Body of pancreas (tissue), 4 donors: ENCODE data around the gene HOXD12. TPM values are rescaled to one million over a fixed set of nuclear protein-coding genes. Genes with fewer than 3 reads are reported as not detected.

Experiments
- ATAC-seq: fragments of 150-250 bp; one replicate; pipeline ENCODE4 v1.9.1; 2016
- DNase-seq, 4 donors: peaks; one replicate each; pipeline ENCODE4 v3.0.0-alpha.2; 2019
- H3K27ac ChIP-seq, 4 donors: fragments of 200-600 bp; sonication (generic); 1 replicate in 3 of 4; 2 replicates in 1 of 4; pipeline versions ENCODE4 v1.5.1 to v1.6.1; 2016 to 2019; ENCODE audit warnings: mild to moderate bottlenecking in 1 of 4, mixed read lengths in 1 of 4, moderate library complexity in 1 of 4
- H3K27me3 ChIP-seq, 2 donors: fragments of 200-600 bp; sonication (generic); one replicate each; pipeline ENCODE4 v1.6.0; 2016; ENCODE audit warnings: mild to moderate bottlenecking in 1 of 2
- H3K36me3 ChIP-seq, 2 donors: fragments of 200-600 bp; sonication (generic); replicated peaks in 1 of 2; 2 replicates each; pipeline ENCODE4 v1.5.1; 2016; ENCODE audit warnings: low read depth in 2 of 2; ENCODE audit not compliant: insufficient read depth in 1 of 2
- H3K4me1 ChIP-seq: fragments of 200-600 bp; sonication (generic); one replicate; pipeline ENCODE4 v1.6.0; 2016
- H3K4me3 ChIP-seq, 2 donors: fragments of 200-600 bp; sonication (generic); 1 replicate in 1 of 2; 2 replicates in 1 of 2; pipeline ENCODE4 v1.5.1; 2016 to 2019
- H3K9me3 ChIP-seq, 3 donors: fragments of 200-600 bp; sonication (generic); 1 replicate in 2 of 3; 2 replicates in 1 of 3; pipeline ENCODE4 v1.5.1; 2016
- CTCF ChIP-seq, 7 experiments: fragments of 450-650 bp in 4 of 7; fragments of 200-600 bp in 3 of 7; sonication (generic) in 3 of 7; IDR thresholded peaks; one replicate each; pipeline ENCODE4 v1.5.1; 2016 to 2019; ENCODE audit warnings: antibody characterized with exemption in 7 of 7
- POLR2A ChIP-seq, 3 donors: fragments of 450-650 bp; IDR thresholded peaks; one replicate each; pipeline ENCODE4 v1.6.1; 2016; ENCODE audit warnings: antibody characterized with exemption in 3 of 3, mild to moderate bottlenecking in 2 of 3
- WGBS, 2 donors: methylation state at CpG; one replicate each; pipeline ENCODE4 v1.1.5; 2017; 5-methylcytosine and 5-hydroxymethylcytosine counted together
- intact Hi-C: fragments of 100-400 bp; cut with DNase I; formaldehyde crosslinking; loops from one replicate; pipeline ENCODE4 v1.15.1; 2023
- total RNA-seq, 2 donors: library from RNA; depleted of rRNA; stranded (reverse); fragments of >200 nt; gene quantifications; one replicate each; pipeline ENCODE4 v1.1.0, GENCODE V29; 2016

HOXD12 gene
- total RNA-seq, 2 donors from 2014 or later: not detected

GRCh38 chr2:176123411-176124109 lies 24.0 kb downstream of the HOXD12 start:
- Histone ChIP-seq H3K36me3 (no peaks in the 10 kb centered on the region), H3K9me3 (no peaks in the 10 kb centered on the region), H3K4me3 (no peak overlapping the region), H3K27me3 (peaks cover 0 to 59% of the 10 kb centered on the region in 2 donors), H3K4me1 (peaks cover 14% of the 10 kb centered on the region), H3K27ac (no peak overlapping the region)
- intact Hi-C loops: loop anchor here (10.0 kb wide), 1 partner anchor 691 kb away; no protein-coding TSS in a partner anchor
- TF ChIP-seq CTCF (IDR thresholded peaks at IDR 0.05) (no peak), POLR2A (IDR thresholded peaks at IDR 0.05) (no peak)
- DNase-seq (no peak), ATAC-seq (no peak)
- WGBS, 2 donors: 5 to 9% methylated on average over 37 to 40 of the region's 40 CpGs

GRCh38 chr2:176124110-176124946 lies 24.7 kb downstream of the HOXD12 start:
- ATAC-seq (no peak), DNase-seq (no peak)
- Histone ChIP-seq H3K27me3 (peaks cover 0 to 66% of the 10 kb centered on the region in 2 donors), H3K4me1 (peaks cover 15% of the 10 kb centered on the region), H3K4me3 (no peak overlapping the region), H3K27ac (no peak overlapping the region), H3K9me3 (no peaks in the 10 kb centered on the region), H3K36me3 (no peaks in the 10 kb centered on the region)
- WGBS, 2 donors: 8 to 11% methylated on average over 24 to 34 of the region's 34 CpGs
- TF ChIP-seq POLR2A (IDR thresholded peaks at IDR 0.05): no peak
- intact Hi-C loops: loop anchor here (10.0 kb wide), 1 partner anchor 690 kb away; no protein-coding TSS in a partner anchor

GRCh38 chr2:176124947-176125771 lies 25.6 kb downstream of the HOXD12 start:
- Histone ChIP-seq H3K4me1 (peaks cover 19% of the 10 kb centered on the region), H3K4me3 (no peak overlapping the region), H3K9me3 (no peaks in the 10 kb centered on the region), H3K36me3 (no peaks in the 10 kb centered on the region), H3K27me3 (peaks cover 0 to 64% of the 10 kb centered on the region in 2 donors), H3K27ac (no peak overlapping the region)
- TF ChIP-seq CTCF (IDR thresholded peaks at IDR 0.05) (no peak), POLR2A (IDR thresholded peaks at IDR 0.05) (no peak)
- intact Hi-C loops: loop anchor here (5.0 to 10.0 kb wide), 2 partner anchors 517 to 690 kb away; no protein-coding TSS in a partner anchor
- WGBS, 2 donors: 11 to 21% methylated on average over 9 of the region's 9 CpGs
- ATAC-seq (no peak), DNase-seq (no peak)

- H3K27me3 ChIP-seq: peaks cover 0 to 64% of the 10 kb centered on the region in 2 donors
- no peaks in the 10 kb centered on the region for H3K9me3 ChIP-seq
- H3K27ac ChIP-seq: no peak overlapping the region
- ATAC-seq (no peak), DNase-seq (no peak)
- peaks cover 24% of the 10 kb centered on the region for H3K4me1 ChIP-seq
- no peaks in the 10 kb centered on the region for H3K36me3 ChIP-seq
- no peak overlapping the region for H3K4me3 ChIP-seq
- no peak for TF ChIP-seq CTCF (IDR thresholded peaks at IDR 0.05)
- no peak for TF ChIP-seq POLR2A (IDR thresholded peaks at IDR 0.05)
- WGBS, 2 donors: 14 to 17% methylated on average over 6 of the region's 6 CpGs
- intact Hi-C loops: loop anchor here (5.0 to 10.0 kb wide), 2 partner anchors 517 to 689 kb away; no protein-coding TSS in a partner anchor
Observed at GRCh38 chr2:176125772-176126054, 26.1 kb downstream of the HOXD12 start.
